Stimulated activated CD8-positive, alpha-beta memory T cell treated with anti-CD3 and anti-CD28 coated beads, Interleukin-4, amount 100 ng/mL, for 24 hours (primary cell): ENCODE results near the gene TTC21B.
"Not testable (repeated sequence)": the region's sequence is repeated elsewhere in the genome, so short reads cannot be mapped to it uniquely, and the experiment has no call there.

Experiments
- DNase-seq: peaks from one replicate; pipeline ENCODE4 v3.0.0-alpha.2; 2020; ENCODE audit warnings: low read depth

TTC21B gene

GRCh38 chr2:165953655-165954606, at the start of gene TTC21B:
Gene TTC21B, minus strand, starts transcription at chr2:165953776. Its CDS starts 71 bp downstream, at chr2:165953705.
- peak; percentile 92 for DNase-seq

GRCh38 chr2:166000401-166000800, 46.8 kb upstream of the TTC21B start:
- no peak for DNase-seq

GRCh38 chr2:165990846-165991245, 37.3 kb upstream of the TTC21B start:
- DNase-seq, result no peak

GRCh38 chr2:165989851-165990250, 36.3 kb upstream of the TTC21B start:
- DNase-seq, result no peak

GRCh38 chr2:165985120-165985519, 31.5 kb upstream of the TTC21B start:
- DNase-seq, result no peak

- DNase-seq, result not testable (repeated sequence)
These were observed 18.6 kb upstream of the TTC21B start for GRCh38 chr2:165972161-165972560.

- no peak for DNase-seq
These were observed 17.1 kb upstream of the TTC21B start for GRCh38 chr2:165970663-165971062.

- DNase-seq, result no peak
These were observed 15.7 kb upstream of the TTC21B start for GRCh38 chr2:165969227-165969626.

GRCh38 chr2:165967746-165968145, 14.2 kb upstream of the TTC21B start:
- DNase-seq, result no peak

- DNase-seq, result no peak
These were observed 8.2 kb upstream of the TTC21B start for GRCh38 chr2:165961818-165962217.

GRCh38 chr2:165959371-165959770, 5.8 kb upstream of the TTC21B start:
- no peak for DNase-seq

- DNase-seq, result no peak
These were observed 4.9 kb upstream of the TTC21B start for GRCh38 chr2:165958313-165958960.

GRCh38 chr2:165957030-165957675, 3.6 kb upstream of the TTC21B start:
- DNase-seq, result no peak

GRCh38 chr2:165953306-165953654, 296 bp downstream of the TTC21B start:
- DNase-seq, result no peak

- no peak for DNase-seq
These were observed 800 bp downstream of the TTC21B start for GRCh38 chr2:165952741-165953211.

- no peak for DNase-seq
These were observed 1.5 kb downstream of the TTC21B start for GRCh38 chr2:165952085-165952484.

GRCh38 chr2:165950438-165950837, 3.1 kb downstream of the TTC21B start:
- DNase-seq, result no peak

- no peak for DNase-seq
These were observed 11.7 kb downstream of the TTC21B start for GRCh38 chr2:165941827-165942226.

GRCh38 chr2:165938237-165938636, 15.3 kb downstream of the TTC21B start:
- no peak for DNase-seq

GRCh38 chr2:165933211-165933910, 20.2 kb downstream of the TTC21B start:
- DNase-seq, result no peak

- DNase-seq, result no peak
These were observed 25.8 kb downstream of the TTC21B start for GRCh38 chr2:165927774-165928173.

GRCh38 chr2:165927353-165927752, 26.2 kb downstream of the TTC21B start:
- no peak for DNase-seq
